Urothelium cell line (cell line): Measurements from ENCODE around the gene C15orf62.

Experiments used
- DNase-seq: peaks from one replicate; pipeline ENCODE4 v3.0.0; 2011; ENCODE audit warnings: low spot score, mixed read lengths
- FAIRE-seq: peaks from 2 replicates; lab custom pipeline; 2011; peaks lifted over from hg19 to GRCh38; lab: Jason Lieb, UNC

The C15orf62 gene

DNA sequence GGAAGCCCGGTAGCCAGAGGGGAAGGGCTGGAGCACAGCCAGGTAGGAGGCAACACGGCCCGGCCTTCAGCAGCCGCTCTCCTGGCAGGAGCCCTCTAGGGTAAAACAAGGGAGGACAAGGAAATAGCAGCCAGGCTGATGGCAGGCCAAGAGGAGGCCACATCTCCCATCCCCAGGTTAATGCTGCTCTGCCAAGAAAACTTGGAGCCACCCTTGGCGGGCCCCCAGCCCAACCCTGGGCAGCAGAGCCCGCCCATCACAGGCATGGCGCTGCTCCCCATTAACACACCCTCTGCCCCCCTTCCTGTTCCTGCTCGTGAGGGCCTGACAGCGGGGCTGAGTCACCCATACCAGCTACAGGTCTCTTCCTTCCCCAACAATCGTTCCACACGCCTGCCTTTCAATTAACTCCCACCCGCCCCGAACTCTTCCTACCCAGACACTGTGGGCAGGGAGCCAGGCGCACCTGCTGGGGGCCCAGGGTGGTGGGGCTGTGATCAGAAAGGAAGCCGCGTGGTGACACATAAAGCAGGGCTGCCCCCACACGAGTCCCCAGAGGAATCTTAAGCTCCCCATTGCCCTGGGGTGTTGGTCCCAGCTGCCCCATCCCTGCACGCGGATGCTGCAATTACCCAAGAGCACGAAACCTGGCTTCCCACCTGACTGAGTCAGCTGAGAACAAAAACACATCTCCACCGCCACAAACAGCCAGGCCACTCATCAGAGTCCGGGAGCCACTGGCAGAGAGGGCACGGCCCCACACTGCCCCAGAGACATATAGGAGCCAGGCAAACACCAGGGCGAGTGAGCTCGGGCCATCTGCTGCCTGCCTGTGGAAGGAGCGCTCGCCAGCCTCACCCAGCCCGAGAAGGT, at the start of gene C15orf62:
Gene C15orf62 (plus strand): TSS at position 707 of the 873 bp plus-strand sequence. CDS start 516 bp downstream, outside the sequence.
- DNase-seq = peak; percentile 86
- peak; percentile 67 for FAIRE-seq

DNA sequence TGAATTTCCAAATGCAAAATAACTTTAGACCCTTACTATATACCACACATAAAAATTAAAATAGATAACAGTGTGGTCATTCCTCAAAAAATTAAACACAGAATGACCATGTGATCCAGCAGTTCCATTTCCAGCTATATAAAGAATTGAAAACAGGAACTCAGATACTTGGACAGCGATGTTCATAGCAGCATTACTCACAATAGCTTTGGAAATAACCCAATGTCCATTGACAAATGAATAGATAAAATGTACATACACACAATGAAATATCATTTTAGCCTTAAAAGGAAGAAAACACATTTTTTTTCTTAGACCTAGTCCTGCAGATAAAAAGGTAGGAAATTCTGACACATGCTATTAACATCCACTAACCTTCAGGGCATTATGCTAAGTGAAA, 48.1 kb upstream of the C15orf62 start:
- no peak for DNase-seq
- FAIRE-seq = no peak

GRCh38 chr15:40722354-40722753, 47.4 kb upstream of the C15orf62 start:
- DNase-seq = no peak
- FAIRE-seq = no peak

DNA sequence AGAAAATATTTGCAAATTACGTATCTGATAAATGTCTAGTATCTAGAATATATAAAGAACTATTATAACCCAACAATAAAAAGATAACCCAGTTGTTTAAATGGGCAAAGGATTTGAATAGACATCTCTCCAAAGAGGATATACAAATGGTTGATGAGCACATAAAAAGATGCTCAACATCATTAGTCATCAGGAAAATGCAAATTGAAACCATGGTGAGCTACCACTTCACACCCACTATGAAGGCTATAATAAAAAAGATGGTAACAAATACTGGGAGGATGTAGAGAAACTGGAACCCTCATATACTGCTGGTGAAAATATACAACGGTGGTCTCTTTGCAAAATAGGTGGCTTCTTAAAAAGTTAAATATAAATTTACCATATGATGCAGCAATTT, 46.8 kb upstream of the C15orf62 start:
- DNase-seq = no peak
- no peak for FAIRE-seq

- DNase-seq = no peak
- FAIRE-seq = no peak
These were observed 45.9 kb upstream of the C15orf62 start for GRCh38 chr15:40723919-40724318.

- DNase-seq = no peak
- FAIRE-seq = no peak
These were observed 38.7 kb upstream of the C15orf62 start for GRCh38 chr15:40731034-40731433.

- DNase-seq (no peak), FAIRE-seq (no peak)
These were observed 33.2 kb upstream of the C15orf62 start for GRCh38 chr15:40736575-40736974.

- DNase-seq = no peak
- FAIRE-seq = no peak
These were observed 32.7 kb upstream of the C15orf62 start for GRCh38 chr15:40737048-40737447.

GRCh38 chr15:40739047-40739446, 30.7 kb upstream of the C15orf62 start:
- no peak for DNase-seq
- FAIRE-seq = no peak

GRCh38 chr15:40739854-40740253, 29.9 kb upstream of the C15orf62 start:
- no peak for FAIRE-seq

DNA sequence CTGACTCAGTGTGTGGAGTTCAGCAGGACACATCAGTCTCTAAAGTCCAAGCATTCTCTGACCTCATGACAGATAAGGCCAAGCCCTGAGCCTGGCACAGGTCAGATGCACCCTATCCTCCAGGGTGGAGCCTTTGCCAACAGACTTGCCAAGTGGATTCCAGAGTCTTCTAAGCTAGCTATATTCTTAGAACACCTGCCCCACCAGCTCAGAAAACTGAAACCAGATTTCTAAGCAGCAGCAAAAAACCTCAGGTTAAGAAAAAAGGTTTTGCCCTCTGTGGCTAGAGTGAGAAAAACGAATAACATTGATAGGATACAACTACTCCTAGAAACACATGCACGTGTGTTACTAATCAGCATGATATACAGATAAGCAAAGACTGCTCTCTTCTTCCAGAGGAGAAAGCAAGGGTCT, 26.3 kb upstream of the C15orf62 start:
- FAIRE-seq (no peak), DNase-seq (no peak)

More at GRCh38 chr15:40739854-40740253, 29.9 kb upstream of the C15orf62 start:
- no peak for DNase-seq

DNA sequence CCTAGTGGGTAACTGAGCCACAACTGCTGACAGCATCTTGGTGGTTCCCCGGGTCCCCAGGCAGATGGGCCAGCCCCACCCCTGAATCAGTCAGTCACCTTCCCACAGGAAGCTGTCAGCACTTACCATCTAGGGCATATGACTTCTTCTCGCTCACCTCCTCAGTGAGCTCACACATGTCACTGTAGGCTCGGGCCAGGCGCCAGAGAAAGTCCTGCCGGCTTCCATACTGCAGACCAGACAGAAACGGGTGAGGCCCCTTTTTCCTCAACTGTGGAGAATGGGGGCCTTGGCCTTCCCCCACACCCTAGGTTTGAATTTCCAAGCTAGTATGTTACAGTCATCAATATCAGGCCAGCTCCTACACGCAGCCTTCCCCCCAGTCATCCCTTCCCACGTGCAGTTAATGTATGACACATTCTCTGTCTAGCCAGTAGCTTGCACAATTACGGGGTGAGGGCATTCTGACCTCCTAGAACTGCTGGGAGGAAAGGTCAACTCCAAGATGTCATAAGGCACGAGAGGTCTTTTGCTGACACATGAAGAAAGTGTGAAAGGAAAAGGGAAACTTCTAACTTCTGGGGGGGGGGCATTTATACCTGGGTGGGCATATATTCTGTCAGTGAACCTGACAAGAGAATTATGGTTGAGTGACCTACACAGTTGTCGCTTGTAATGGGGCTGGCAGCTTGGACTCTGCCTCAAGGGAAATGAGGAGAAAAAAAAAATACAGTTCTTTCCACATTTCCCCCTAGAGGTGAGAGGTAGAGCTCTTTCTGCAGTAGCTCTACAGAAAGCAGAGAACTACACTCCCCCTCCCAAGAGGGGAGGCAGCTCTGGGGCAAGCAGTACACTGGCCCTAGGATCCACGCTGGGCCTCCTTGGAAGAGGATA, 25.6 kb upstream of the C15orf62 start:
- FAIRE-seq (no peak), DNase-seq (no peak)

DNA sequence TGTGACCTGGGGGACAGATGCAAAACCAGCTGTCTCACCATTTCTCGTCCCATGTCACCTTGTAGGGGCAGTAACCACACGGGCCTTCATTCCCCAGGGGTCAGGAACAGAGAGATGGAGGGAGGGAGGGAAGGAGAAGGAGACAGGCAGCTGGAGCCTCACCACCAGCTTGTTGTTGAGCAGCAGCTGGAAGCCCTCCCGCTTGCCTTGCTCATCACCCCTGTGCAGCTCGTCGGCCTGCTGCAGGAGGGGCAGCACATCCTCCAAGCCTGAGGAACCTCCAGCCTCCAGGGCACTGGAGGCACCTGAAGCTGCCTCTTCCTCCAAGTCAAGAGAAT, 25.0 kb upstream of the C15orf62 start:
- no peak for DNase-seq
- FAIRE-seq = no peak

GRCh38 chr15:40746916-40747418, 22.8 kb upstream of the C15orf62 start:
- no peak for FAIRE-seq
- DNase-seq = no peak

DNA sequence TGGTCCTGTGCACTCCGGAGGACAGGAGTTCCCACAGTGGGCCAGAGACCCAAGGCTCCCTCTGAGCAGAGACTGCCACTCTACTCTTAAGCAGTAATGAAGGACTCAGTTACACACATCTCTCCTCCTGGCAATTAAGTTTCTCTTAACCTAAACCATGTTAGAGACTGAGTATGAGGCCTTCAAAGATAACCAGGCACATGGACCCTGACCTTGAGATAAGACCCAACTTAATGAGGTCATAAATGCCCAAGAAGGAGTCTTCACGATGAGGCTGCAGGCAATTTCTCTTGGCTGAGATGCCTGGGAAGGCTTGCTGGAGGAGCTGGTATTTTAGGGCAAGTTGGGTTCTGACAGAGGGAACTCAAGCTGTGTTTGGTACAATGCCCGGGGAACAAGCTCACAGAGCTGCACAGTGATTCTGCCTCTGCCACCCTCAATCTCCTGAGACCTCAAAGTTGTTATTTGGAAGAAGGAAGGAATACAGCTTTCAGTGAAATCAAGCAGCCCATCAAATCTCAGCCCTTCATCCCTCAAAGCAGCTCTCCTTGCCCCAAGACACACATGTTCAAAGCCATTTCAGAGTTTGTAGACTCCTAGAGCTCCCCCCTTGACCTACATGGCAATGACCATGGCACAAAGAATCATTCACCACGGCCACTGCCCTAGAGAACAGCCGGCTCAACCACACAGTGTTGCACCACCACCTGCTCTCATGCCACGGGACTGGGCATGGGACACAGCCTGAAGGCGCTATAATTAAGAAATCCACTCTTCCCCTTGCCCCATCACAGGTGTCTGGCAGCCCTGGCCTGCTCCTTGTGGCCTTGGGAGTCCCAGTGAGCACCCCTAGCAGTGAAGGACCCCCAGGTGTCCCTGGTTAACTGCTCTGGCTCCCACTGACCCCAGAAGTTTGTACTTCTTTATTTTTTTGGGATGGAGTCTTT, 21.8 kb upstream of the C15orf62 start:
- no peak for FAIRE-seq
- no peak for DNase-seq

DNA sequence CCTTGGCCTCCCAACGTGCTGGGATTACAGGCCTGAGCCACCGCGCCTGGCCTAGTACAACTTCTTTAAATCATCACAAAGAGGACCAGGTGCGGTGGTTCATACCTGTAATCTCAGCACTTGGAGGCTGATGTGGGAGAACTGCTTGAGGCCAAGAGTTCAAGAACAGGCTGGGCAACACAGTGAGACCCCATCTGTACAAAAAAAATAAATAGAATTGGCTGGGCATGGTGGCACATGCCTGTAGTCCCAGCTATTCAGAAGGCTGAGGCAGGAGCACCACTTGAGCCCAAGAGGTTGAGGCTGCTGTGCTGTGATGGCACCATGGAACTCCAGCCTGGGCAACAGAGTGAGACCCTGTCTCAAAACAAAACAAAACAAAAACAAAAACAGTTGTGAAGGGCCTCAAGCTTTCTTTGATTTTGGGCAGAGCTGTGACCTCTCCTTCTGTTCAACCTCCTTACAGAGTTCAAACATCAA, 20.6 kb upstream of the C15orf62 start:
- no peak for DNase-seq
- FAIRE-seq = no peak

DNA sequence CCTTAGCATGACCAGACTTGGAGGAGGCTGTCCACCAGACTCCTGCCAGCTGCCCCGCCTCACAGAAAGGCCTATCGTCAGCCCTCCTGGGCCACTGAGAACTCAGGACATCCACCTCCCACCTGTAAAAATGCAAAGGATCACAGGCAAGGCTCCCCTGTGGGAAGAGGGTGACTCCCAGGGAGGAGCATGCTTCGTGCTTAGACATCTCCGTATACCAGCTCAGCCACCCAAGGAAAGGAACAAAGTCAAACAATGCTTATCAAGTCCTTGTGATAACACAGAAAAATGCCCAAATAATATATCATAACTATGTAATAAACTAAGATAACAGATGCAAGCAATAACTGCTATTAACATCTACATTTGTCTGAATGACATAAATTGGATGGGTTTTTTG, 18.9 kb upstream of the C15orf62 start:
- FAIRE-seq = no peak
- no peak for DNase-seq

- no peak for FAIRE-seq
- no peak for DNase-seq
These were observed 18.0 kb upstream of the C15orf62 start for GRCh38 chr15:40751745-40752144.

- FAIRE-seq (no peak), DNase-seq (no peak)
These were observed 15.3 kb upstream of the C15orf62 start for GRCh38 chr15:40754574-40754882.
